Measurements from ENCODE around the gene RPS19BP1. TPM values are rescaled to one million over a fixed set of nuclear protein-coding genes. Genes with fewer than 3 reads are reported as not detected.

RPS19BP1 gene
- total RNA-seq, 1 donor from 2014 or later: 58.7 TPM

- no peak overlapping the region for H3K4me2 ChIP-seq (ENCODE audit: low read length)
- no peaks in the 10 kb centered on the region for H3K4me1 Mint-ChIP-seq (ENCODE audit: low read depth, unreplicated experiment)
- no peak overlapping the region for H3K9ac ChIP-seq (ENCODE audit: low read length)
- H2AFZ ChIP-seq (ENCODE audit: low read depth, low read length): no peak overlapping the region
- H3K36me3 Mint-ChIP-seq (ENCODE audit: low read depth, unreplicated experiment): no peaks in the 10 kb centered on the region
- DNase-seq (ENCODE audit: low read depth) (no peak), FAIRE-seq (no peak)
- H4K20me1 ChIP-seq (ENCODE audit: insufficient read depth, low read length): no peaks in the 10 kb centered on the region
- no peaks in the 10 kb centered on the region for H3K36me3 ChIP-seq (ENCODE audit: insufficient read depth, low read length)
- no peaks in the 10 kb centered on the region for H3K79me2 ChIP-seq (ENCODE audit: insufficient read depth, low read length)
- H3K4me1 ChIP-seq (ENCODE audit: insufficient read depth, low read length): no peaks in the 10 kb centered on the region
- peaks cover 2% of the 10 kb centered on the region for H3K9me3 Mint-ChIP-seq (ENCODE audit: unreplicated experiment)
- no peaks in the 10 kb centered on the region for H3K9me3 ChIP-seq (ENCODE audit: insufficient read depth, low read depth, low read length)
- H3K27me3 ChIP-seq (ENCODE audit: insufficient read depth, low read length): no peaks in the 10 kb centered on the region
- H3K27ac Mint-ChIP-seq (ENCODE audit: unreplicated experiment): no peak overlapping the region
- no peak overlapping the region for H3K4me3 ChIP-seq (ENCODE audit: insufficient read depth, low read depth, low read length)
- no peak overlapping the region for H3K4me3 Mint-ChIP-seq (ENCODE audit: unreplicated experiment)
- H3K27me3 Mint-ChIP-seq (ENCODE audit: low read depth, unreplicated experiment): peaks cover 8% of the 10 kb centered on the region
- TF ChIP-seq CTCF (IDR thresholded peaks at IDR 0.05; ENCODE audit: insufficient read depth, low read depth, low read length) (no peak), EZH2 (IDR thresholded peaks at IDR 0.05; ENCODE audit: insufficient read depth, low read length) (no peak)
- no peak overlapping the region for H3K27ac ChIP-seq (ENCODE audit: low read depth, low read length)
Observed at GRCh38 chr22:39482768-39483167, 49.8 kb downstream of the RPS19BP1 start.

- Histone ChIP-seq H3K79me2 (ENCODE audit: insufficient read depth, low read length) (no peaks in the 10 kb centered on the region), H2AFZ (ENCODE audit: low read depth, low read length) (no peak overlapping the region), H3K27ac (ENCODE audit: low read depth, low read length) (no peak overlapping the region), H3K4me3 (ENCODE audit: insufficient read depth, low read depth, low read length) (no peak overlapping the region), H3K36me3 (ENCODE audit: insufficient read depth, low read length) (no peaks in the 10 kb centered on the region), H3K9ac (ENCODE audit: low read length) (no peak overlapping the region), H3K27me3 (ENCODE audit: insufficient read depth, low read length) (no peaks in the 10 kb centered on the region), H3K4me1 (ENCODE audit: insufficient read depth, low read length) (no peaks in the 10 kb centered on the region), H3K9me3 (ENCODE audit: insufficient read depth, low read depth, low read length) (no peaks in the 10 kb centered on the region), H4K20me1 (ENCODE audit: insufficient read depth, low read length) (no peaks in the 10 kb centered on the region), H3K4me2 (ENCODE audit: low read length) (no peak overlapping the region)
- Mint-ChIP-seq H3K9me3 (ENCODE audit: unreplicated experiment) (peaks cover 2% of the 10 kb centered on the region), H3K4me1 (ENCODE audit: low read depth, unreplicated experiment) (peaks cover under 1% of the 10 kb centered on the region), H3K36me3 (ENCODE audit: low read depth, unreplicated experiment) (no peaks in the 10 kb centered on the region), H3K4me3 (ENCODE audit: unreplicated experiment) (no peak overlapping the region), H3K27me3 (ENCODE audit: low read depth, unreplicated experiment) (peaks cover 8% of the 10 kb centered on the region), H3K27ac (ENCODE audit: unreplicated experiment) (no peak overlapping the region)
- FAIRE-seq (no peak), DNase-seq (ENCODE audit: low read depth) (no peak)
- no peak for TF ChIP-seq CTCF (IDR thresholded peaks at IDR 0.05; ENCODE audit: insufficient read depth, low read depth, low read length)
- TF ChIP-seq EZH2 (IDR thresholded peaks at IDR 0.05; ENCODE audit: insufficient read depth, low read length): no peak
Observed at GRCh38 chr22:39481595-39481994, 51.0 kb downstream of the RPS19BP1 start.

GRCh38 chr22:39481054-39481453 lies 51.5 kb downstream of the RPS19BP1 start:
- no peak overlapping the region for H3K4me3 Mint-ChIP-seq (ENCODE audit: unreplicated experiment)
- H3K4me2 ChIP-seq (ENCODE audit: low read length): no peak overlapping the region
- H3K79me2 ChIP-seq (ENCODE audit: insufficient read depth, low read length): no peaks in the 10 kb centered on the region
- H3K9ac ChIP-seq (ENCODE audit: low read length): no peak overlapping the region
- DNase-seq (ENCODE audit: low read depth) (peak; percentile 16), FAIRE-seq (no peak)
- no peak overlapping the region for H3K27ac ChIP-seq (ENCODE audit: low read depth, low read length)
- no peaks in the 10 kb centered on the region for H4K20me1 ChIP-seq (ENCODE audit: insufficient read depth, low read length)
- no peaks in the 10 kb centered on the region for H3K27me3 ChIP-seq (ENCODE audit: insufficient read depth, low read length)
- H3K36me3 Mint-ChIP-seq (ENCODE audit: low read depth, unreplicated experiment): no peaks in the 10 kb centered on the region
- peaks cover 2% of the 10 kb centered on the region for H3K9me3 Mint-ChIP-seq (ENCODE audit: unreplicated experiment)
- H3K4me1 Mint-ChIP-seq (ENCODE audit: low read depth, unreplicated experiment): peaks cover 3% of the 10 kb centered on the region
- H2AFZ ChIP-seq (ENCODE audit: low read depth, low read length): no peak overlapping the region
- H3K36me3 ChIP-seq (ENCODE audit: insufficient read depth, low read length): no peaks in the 10 kb centered on the region
- H3K9me3 ChIP-seq (ENCODE audit: insufficient read depth, low read depth, low read length): no peaks in the 10 kb centered on the region
- no peak overlapping the region for H3K27ac Mint-ChIP-seq (ENCODE audit: unreplicated experiment)
- H3K4me1 ChIP-seq (ENCODE audit: insufficient read depth, low read length): no peaks in the 10 kb centered on the region
- H3K4me3 ChIP-seq (ENCODE audit: insufficient read depth, low read depth, low read length): no peak overlapping the region
- H3K27me3 Mint-ChIP-seq (ENCODE audit: low read depth, unreplicated experiment): peaks cover 8% of the 10 kb centered on the region
- TF ChIP-seq EZH2 (IDR thresholded peaks at IDR 0.05; ENCODE audit: insufficient read depth, low read length) (no peak), CTCF (IDR thresholded peaks at IDR 0.05; ENCODE audit: insufficient read depth, low read depth, low read length) (no peak)

All from astrocyte (in vitro differentiated cells and primary cell).